HCT116 (cell line): ENCODE measurements around the gene ASPHD2. TPM values are rescaled to one million over a fixed set of nuclear protein-coding genes. Genes with fewer than 3 reads are reported as not detected.
A peak's percentile ranks its signal among the peaks of the same experiment; 100 is the strongest.

ENCODE experiments used
- ATAC-seq: fragments of 200-7000 bp; cut with Tn5 transposase; 2 replicates; pipeline ENCODE4 v1.9.1; 2020; ENCODE audit warnings: mild to moderate bottlenecking, moderate library complexity
- BruUV-seq: library from RNA; stranded (reverse); fragments of 400-500 nt; replicated peaks from 2 replicates; lab custom pipeline; 2021; lab: Mats Ljungman, UMichigan
- CTCF ChIA-PET: fragments of 300-600 bp; sonication (Branson Sonifier 250); formaldehyde crosslinking; loops from one replicate; lab custom pipeline; 2021; ENCODE audit warnings: antibody characterized with exemption; lab: Charles Lee
- POLR2A ChIA-PET: fragments of 300-600, 350-600 bp; sonication (Branson Sonifier 250); formaldehyde crosslinking; loops from one replicate; lab custom pipeline; 2021; ENCODE audit warnings: antibody characterized with exemption; lab: Charles Lee
- RAD21 ChIA-PET, 2 experiments: fragments of 300-600 bp; sonication (Branson Sonifier 250); formaldehyde crosslinking; loops; one replicate each; lab custom pipeline; 2023; ENCODE audit warnings: low total read pairs in 2 of 2; ENCODE audit not compliant: uncharacterized antibody in 2 of 2, unreplicated experiment in 2 of 2, low non-redundant PET in 1 of 2; lab: Charles Lee
- DNase-seq: peaks from one replicate; pipeline ENCODE4 v3.0.0-alpha.2; 2010; ENCODE audit warnings: low read depth, low spot score
- H2AFZ ChIP-seq: fragments of 200-600 bp; shearing (Covaris generic), sonication (generic); 2 replicates; pipeline ENCODE4 v1.6.1; 2017; ENCODE audit warnings: low read depth, mixed run types, mixed read lengths, antibody characterized with exemption, low read length; ENCODE audit not compliant: poor library complexity, severe bottlenecking
- H3K27ac ChIP-seq: 2 replicates; pipeline ENCODE4 v1.5.1; 2012; ENCODE audit warnings: low read depth, low read length
- H3K27me3 ChIP-seq: fragments of 200-600 bp; sonication (generic); 2 replicates; pipeline ENCODE4 v1.6.1; 2016; ENCODE audit warnings: mixed run types, low read length, mixed read lengths; ENCODE audit not compliant: insufficient read depth
- H3K36me3 ChIP-seq, 2 experiments: fragments of 200-500 bp in 1 of 2; fragments of 200-600 bp in 1 of 2; sonication (Bioruptor generic) in 1 of 2; sonication (generic) in 1 of 2; 2 replicates each; pipeline versions ENCODE4 v1.5.1 to v1.6.1; 2014 to 2016; ENCODE audit warnings: low read length in 2 of 2, inconsistent platforms in 1 of 2, mixed read lengths in 1 of 2, mixed run types in 1 of 2; ENCODE audit not compliant: insufficient read depth in 2 of 2, control insufficient read depth in 1 of 2
- H3K4me1 ChIP-seq, 2 experiments: fragments of 200-600 bp in 1 of 2; sonication (generic) in 1 of 2; 2 replicates each; pipeline versions ENCODE4 v1.5.1 to v1.6.1; 2012 to 2017; ENCODE audit warnings: low read length in 2 of 2, inconsistent platforms in 1 of 2, mild to moderate bottlenecking in 1 of 2, mixed read lengths in 1 of 2, mixed run types in 1 of 2, moderate library complexity in 1 of 2; ENCODE audit not compliant: insufficient read depth in 2 of 2, control insufficient read depth in 1 of 2
- H3K4me2 ChIP-seq: fragments of 200-600 bp; sonication (generic); 2 replicates; pipeline ENCODE4 v1.6.1; 2017; ENCODE audit warnings: mixed run types, low read length, mixed read lengths
- H3K4me3 ChIP-seq, 2 experiments: fragments of 200-600 bp in 1 of 2; sonication (generic) in 1 of 2; replicated peaks in 1 of 2; 2 replicates each; pipeline ENCODE4 v1.5.1; 2011 to 2016; ENCODE audit warnings: low read length in 2 of 2, control low read depth in 1 of 2, low read depth in 1 of 2, mild to moderate bottlenecking in 1 of 2, mixed read lengths in 1 of 2, mixed run types in 1 of 2
- H3K79me2 ChIP-seq: fragments of 200-600 bp; sonication (generic); 2 replicates; pipeline ENCODE4 v1.6.1; 2017; ENCODE audit warnings: mild to moderate bottlenecking, mixed run types, low read length, moderate library complexity, mixed read lengths; ENCODE audit not compliant: insufficient read depth
- H3K9ac ChIP-seq: fragments of 200-600 bp; sonication (generic); 2 replicates; pipeline ENCODE4 v1.6.1; 2016; ENCODE audit warnings: low read length, mixed read lengths
- H3K9me2 ChIP-seq: fragments of 200-600 bp; sonication (generic), shearing (Covaris generic); 2 replicates; pipeline ENCODE4 v1.6.1; 2017; ENCODE audit warnings: mixed run types, mild to moderate bottlenecking, moderate library complexity; ENCODE audit not compliant: insufficient read depth
- H3K9me3 ChIP-seq, 2 experiments: fragments of 200-500 bp in 1 of 2; fragments of 200-600 bp in 1 of 2; sonication (Bioruptor generic) in 1 of 2; sonication (generic) in 1 of 2; 2 replicates each; pipeline ENCODE4 v1.6.1; 2014 to 2017; ENCODE audit warnings: low read length in 2 of 2, mixed read lengths in 2 of 2, inconsistent platforms in 1 of 2, low read depth in 1 of 2, mild to moderate bottlenecking in 1 of 2, mixed run types in 1 of 2, moderate library complexity in 1 of 2; ENCODE audit not compliant: control insufficient read depth in 1 of 2, insufficient read depth in 1 of 2
- H4K20me1 ChIP-seq: fragments of 200-600 bp; sonication (generic), shearing (Covaris generic); 2 replicates; pipeline ENCODE4 v1.6.1; 2017; ENCODE audit warnings: mixed run types, mild to moderate bottlenecking, moderate library complexity; ENCODE audit not compliant: insufficient read depth
- CBX3 ChIP-seq: IDR thresholded peaks from 2 replicates; pipeline ENCODE4 v1.6.1; 2012; ENCODE audit warnings: low read depth
- CTCF ChIP-seq, 3 experiments: fragments of 200-600 bp in 1 of 3; sonication (generic) in 1 of 3; IDR thresholded peaks in 2 of 3; conservative IDR thresholded peaks in 1 of 3; 2 replicates each; pipeline ENCODE4 v1.5.1; 2012 to 2017; ENCODE audit warnings: low read depth in 2 of 3, low read length in 2 of 3, antibody characterized with exemption in 1 of 3, borderline replicate concordance in 1 of 3, control low read depth in 1 of 3, mild to moderate bottlenecking in 1 of 3, mixed read lengths in 1 of 3, mixed run types in 1 of 3, moderate library complexity in 1 of 3; ENCODE audit not compliant: insufficient read depth in 1 of 3
- EGR1 ChIP-seq: IDR thresholded peaks from 2 replicates; pipeline ENCODE4 v1.6.1; 2012; ENCODE audit warnings: low read depth
- ELF1 ChIP-seq: IDR thresholded peaks from 2 replicates; pipeline ENCODE4 v1.6.1; 2012; ENCODE audit warnings: low read depth, borderline replicate concordance
- EZH2 ChIP-seq: fragments of 200-600 bp; sonication (generic); IDR thresholded peaks from 2 replicates; pipeline ENCODE4 v1.6.1; 2017; ENCODE audit warnings: antibody characterized with exemption, mixed run types
- FOSL1 ChIP-seq: IDR thresholded peaks from 2 replicates; pipeline ENCODE4 v1.6.1; 2012; ENCODE audit warnings: low read depth
- JUND ChIP-seq: IDR thresholded peaks from 2 replicates; pipeline ENCODE4 v1.6.1; 2012
- MAX ChIP-seq: IDR thresholded peaks from 2 replicates; pipeline ENCODE4 v1.6.1; 2012
- POLR2AphosphoS5 ChIP-seq: IDR thresholded peaks from 2 replicates; pipeline ENCODE4 v1.6.1; 2011; ENCODE audit warnings: mild to moderate bottlenecking, low read depth, low read length, moderate library complexity
- RAD21 ChIP-seq: IDR thresholded peaks from 2 replicates; pipeline ENCODE4 v1.6.1; 2012; ENCODE audit warnings: low read depth, mild to moderate bottlenecking
- REST ChIP-seq: IDR thresholded peaks from 2 replicates; pipeline ENCODE4 v1.6.1; 2012; ENCODE audit warnings: low read depth
- SIN3A ChIP-seq: IDR thresholded peaks from 2 replicates; pipeline ENCODE4 v1.6.1; 2012; ENCODE audit warnings: low read depth
- SRF ChIP-seq: IDR thresholded peaks from 2 replicates; pipeline ENCODE4 v1.6.1; 2012; ENCODE audit warnings: low read depth
- TCF7L2 ChIP-seq: IDR thresholded peaks from 2 replicates; pipeline ENCODE4 v1.7.0; 2011; ENCODE audit warnings: borderline replicate concordance, inconsistent platforms; ENCODE audit not compliant: insufficient read depth, insufficient read length; ENCODE audit errors: extremely low read depth
- YY1 ChIP-seq: IDR thresholded peaks from 2 replicates; pipeline ENCODE4 v1.6.1; 2011; ENCODE audit warnings: low read length, low read depth, moderate library complexity, mild to moderate bottlenecking; ENCODE audit not compliant: insufficient replicate concordance; ENCODE audit errors: extremely low read depth
- ZNF274 ChIP-seq: fragments of 200-500 bp; sonication (Bioruptor generic); IDR thresholded peaks from 2 replicates; pipeline ENCODE4 v1.6.1; 2014; ENCODE audit warnings: mild to moderate bottlenecking, low read depth, low read length, inconsistent platforms
- intact Hi-C: fragments of 100-400 bp; cut with micrococcal nuclease; formaldehyde crosslinking; loops from 2 replicates; pipeline ENCODE4 v1.10.0; 2022
- total RNA-seq: library from RNA; stranded (reverse); gene quantifications from one replicate; pipeline ENCODE4 v1.2.1, GENCODE V29; 2021; ENCODE audit not compliant: unreplicated experiment

The ASPHD2 gene
- total RNA-seq, 1 experiment from 2014 or later = 4.1 TPM

GRCh38 chr22:26398741-26399153 is 30.3 kb upstream of the ASPHD2 start:
- ChIA-PET RAD21 (no interaction called here), POLR2A (no interaction called here), CTCF (interaction anchor here (1.0 to 3.2 kb wide), 2 partner anchors 62 to 267 kb away, joined by 4 to 15 read pairs; no protein-coding TSS in a partner anchor)
- Histone ChIP-seq H3K9me3 (no peaks in the 10 kb centered on the region), H3K4me1 (no peaks in the 10 kb centered on the region), H4K20me1 (no peaks in the 10 kb centered on the region), H3K36me3 (no peaks in the 10 kb centered on the region), H3K27ac (no peak overlapping the region), H3K4me3 (no peak overlapping the region), H3K79me2 (no peaks in the 10 kb centered on the region), H3K9me2 (no peaks in the 10 kb centered on the region), H3K4me2 (no peak overlapping the region), H3K9ac (no peak overlapping the region), H3K27me3 (peaks cover 9% of the 10 kb centered on the region; the same call in 1 of the 2 replicates), H2AFZ (peak overlapping the region; percentile 29)
- DNase-seq = peak; percentile 41
- TF ChIP-seq POLR2AphosphoS5 (no peak), RAD21 (peak; percentile 75), CTCF (IDR thresholded peaks at IDR 0.05 in 2 of 3, conservative IDR thresholded peaks at IDR 0.05 in 1 of 3; ENCODE audit: borderline replicate concordance in 1 of 3, insufficient read depth in 1 of 3, low read depth in 2 of 3, low read length in 2 of 3) (peak; percentile 56 to 69 (median 64))
- intact Hi-C loops = loop anchor here (1.0 kb wide), 1 partner anchor 63 kb away; no protein-coding TSS in a partner anchor
- BruUV-seq = no TSS peak
- ATAC-seq = peak; percentile 94

- Histone ChIP-seq H3K4me2 (no peak overlapping the region), H3K9me3 (no peaks in the 10 kb centered on the region), H4K20me1 (no peaks in the 10 kb centered on the region), H3K27ac (no peak overlapping the region), H3K9me2 (no peaks in the 10 kb centered on the region), H3K4me3 (no peak overlapping the region), H3K9ac (no peak overlapping the region), H2AFZ (peak overlapping the region; percentile 29), H3K36me3 (no peaks in the 10 kb centered on the region), H3K79me2 (no peaks in the 10 kb centered on the region), H3K27me3 (peaks cover 9% of the 10 kb centered on the region; the same call in 1 of the 2 replicates), H3K4me1 (no peaks in the 10 kb centered on the region)
- DNase-seq (no peak), ATAC-seq (no peak)
- CTCF ChIA-PET = interaction anchor here (0.6 to 3.2 kb wide), 3 partner anchors 42 to 266 kb away, joined by 4 to 15 read pairs (median 4); no protein-coding TSS in a partner anchor
- BruUV-seq = no TSS peak
- RAD21 ChIA-PET = no interaction called here
- POLR2A ChIA-PET = no interaction called here
- intact Hi-C loops = no loop called here
- TF ChIP-seq TCF7L2 (no peak), YY1 (no peak), EGR1 (no peak), FOSL1 (no peak), CBX3 (no peak), SRF (no peak), ELF1 (no peak), EZH2 (no peak), REST (no peak), ZNF274 (no peak), JUND (no peak), SIN3A (no peak), MAX (no peak)
Measured at GRCh38 chr22:26399289-26399688, 29.8 kb upstream of the ASPHD2 start.
